ENCODE data around the gene TEK.
A peak's percentile ranks its signal among the peaks of the same experiment; 100 is the strongest.

TEK gene

GRCh38 chr9:27124151-27124550, 15.1 kb downstream of the TEK start:
- no peak for DNase-seq (ENCODE audit: low spot score)

DNA sequence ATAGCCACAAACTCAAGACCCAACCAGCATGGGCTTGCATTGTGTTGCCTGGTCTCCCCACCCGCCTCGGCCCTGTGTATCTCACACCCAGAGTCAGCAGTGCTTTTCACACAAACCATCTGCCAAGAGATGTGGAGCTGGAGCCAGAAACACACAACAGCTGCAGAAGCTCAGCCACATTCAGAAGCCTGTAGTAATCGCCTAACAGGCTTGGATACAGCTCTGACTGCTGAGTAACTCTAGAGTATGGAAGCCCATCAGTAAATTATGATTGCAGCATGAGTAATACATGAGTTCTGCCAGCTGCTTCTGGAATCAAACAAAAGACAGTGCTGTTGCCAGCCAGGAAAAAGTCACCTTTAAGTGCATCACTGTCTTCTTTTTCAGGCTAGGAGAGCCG, 16.0 kb downstream of the TEK start:
- DNase-seq (ENCODE audit: low spot score), result peak; percentile 78

DNA sequence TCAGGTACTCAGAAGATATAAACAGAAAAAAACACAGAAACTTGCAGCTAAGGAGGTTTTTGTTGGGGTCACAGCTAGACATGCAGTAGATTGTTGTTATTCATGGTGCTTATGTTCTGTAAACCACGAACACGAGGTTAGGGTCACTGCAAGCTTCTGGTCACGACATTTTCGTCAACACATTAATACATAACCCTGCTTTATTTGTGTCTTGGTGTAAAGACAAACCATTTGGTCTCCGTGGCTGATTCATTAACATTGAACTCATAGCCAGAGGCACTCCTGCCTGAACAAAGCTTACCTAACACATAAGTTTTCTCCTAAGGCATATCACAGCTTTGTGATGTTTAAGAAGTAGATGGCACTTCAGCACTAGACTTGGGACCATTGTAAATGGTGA, 16.9 kb downstream of the TEK start:
- no peak for DNase-seq (ENCODE audit: low spot score)

- no peak for DNase-seq (ENCODE audit: low spot score)
Observed at GRCh38 chr9:27126670-27127069, 17.6 kb downstream of the TEK start.

- no peak for DNase-seq (ENCODE audit: low spot score)
Observed at GRCh38 chr9:27129221-27129620, 20.2 kb downstream of the TEK start.

- DNase-seq (ENCODE audit: low spot score), result no peak
Observed at GRCh38 chr9:27131731-27132130, 22.7 kb downstream of the TEK start.

DNA sequence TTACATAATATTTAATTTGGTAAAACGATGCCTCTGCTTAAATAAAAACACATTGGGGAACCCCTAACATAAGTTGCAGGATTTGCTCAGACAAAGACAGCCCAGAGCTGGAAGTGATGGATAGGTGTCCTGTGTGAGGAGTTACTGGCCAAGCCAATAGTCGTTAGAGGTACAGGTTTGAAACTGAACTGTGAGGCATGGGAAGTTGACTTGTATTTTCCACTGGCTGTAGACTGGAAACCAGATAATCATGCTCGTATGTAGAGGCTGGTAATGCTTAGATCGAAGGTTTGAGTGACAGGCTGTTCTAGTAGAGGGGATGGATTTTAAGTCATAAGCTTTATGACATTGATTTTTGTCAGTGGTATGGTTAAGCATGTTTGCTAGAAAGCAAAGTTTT, 24.8 kb downstream of the TEK start:
- DNase-seq (ENCODE audit: low spot score), result no peak

- no peak for DNase-seq (ENCODE audit: low spot score)
Observed at GRCh38 chr9:27142299-27142930, 33.4 kb downstream of the TEK start.

DNA sequence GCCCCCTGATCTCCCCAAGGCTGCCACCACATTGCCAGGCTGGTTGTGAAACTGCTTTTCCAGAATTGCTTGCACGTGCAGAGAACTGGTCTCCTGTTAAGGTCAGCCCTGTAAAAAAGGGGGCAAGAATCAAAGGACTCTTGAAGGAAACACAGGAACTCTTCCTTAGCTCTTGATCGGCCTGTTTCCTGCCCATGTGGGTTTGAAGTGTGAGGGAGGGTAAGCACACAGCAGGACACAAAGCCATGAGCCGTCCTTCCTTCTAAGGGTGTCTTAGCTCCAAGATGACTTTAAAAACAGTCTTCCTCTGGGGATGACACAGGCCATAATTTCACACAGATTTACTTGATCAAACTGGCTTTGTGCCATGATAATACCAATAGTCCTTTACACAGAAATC, 36.1 kb downstream of the TEK start:
- DNase-seq (ENCODE audit: low spot score), result no peak

GRCh38 chr9:27149651-27150050, 40.6 kb downstream of the TEK start:
- DNase-seq (ENCODE audit: low spot score), result no peak

- DNase-seq (ENCODE audit: low spot score), result no peak
Observed at GRCh38 chr9:27150746-27151406, 41.9 kb downstream of the TEK start.

GRCh38 chr9:27151693-27152404, 42.8 kb downstream of the TEK start:
- no peak for DNase-seq (ENCODE audit: low spot score)

GRCh38 chr9:27152405-27152718, 43.3 kb downstream of the TEK start:
- DNase-seq (ENCODE audit: low spot score), result no peak

GRCh38 chr9:27154908-27155307, 45.9 kb downstream of the TEK start:
- peak; percentile 20 for DNase-seq (ENCODE audit: low spot score)

GRCh38 chr9:27157097-27157496, 48.1 kb downstream of the TEK start:
- DNase-seq (ENCODE audit: low spot score), result no peak

GRCh38 chr9:27157736-27158135, 48.7 kb downstream of the TEK start:
- DNase-seq (ENCODE audit: low spot score), result no peak

DNA sequence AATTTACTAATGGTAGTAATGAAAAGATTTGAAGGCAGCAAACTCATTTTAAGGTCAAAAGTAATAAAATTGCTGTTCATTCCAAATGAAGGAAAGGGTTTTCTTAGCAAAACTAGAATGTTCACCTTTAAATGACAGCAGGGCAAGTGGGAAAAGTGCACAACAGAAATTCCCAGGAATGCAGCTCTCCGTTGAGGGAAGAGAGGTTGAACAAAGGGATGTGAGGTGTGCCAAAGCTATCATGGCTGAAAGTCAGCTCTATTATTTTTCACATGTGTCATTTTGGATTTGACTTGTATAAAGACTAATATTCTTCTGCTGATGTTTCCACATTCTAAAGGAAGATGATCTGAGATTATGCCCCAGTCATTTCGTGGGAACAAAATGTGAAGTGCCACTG, 51.6 kb downstream of the TEK start:
- DNase-seq (ENCODE audit: low spot score), result no peak

GRCh38 chr9:27162045-27162444, 53.0 kb downstream of the TEK start:
- DNase-seq (ENCODE audit: low spot score), result no peak

GRCh38 chr9:27165068-27165467, 56.0 kb downstream of the TEK start:
- no peak for DNase-seq (ENCODE audit: low spot score)

DNA sequence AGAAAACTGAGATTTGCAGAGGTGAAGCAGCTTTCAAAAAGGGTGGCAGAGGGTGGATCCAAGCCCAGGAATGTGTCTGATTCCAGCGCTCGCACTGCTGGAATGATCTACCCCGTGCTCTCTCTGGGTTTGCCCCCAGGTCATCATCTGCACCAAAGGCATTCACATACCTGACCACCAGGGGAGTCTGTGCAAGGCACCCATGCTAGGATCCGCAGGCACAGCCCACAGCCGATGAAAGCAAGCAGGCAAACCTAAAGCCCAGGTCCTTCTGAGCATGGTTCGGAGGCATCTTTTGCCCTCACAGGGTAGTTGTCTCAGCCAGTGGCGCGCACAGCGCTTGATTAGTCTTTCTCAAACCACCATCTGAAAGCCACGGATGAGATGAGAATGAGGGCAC, 56.6 kb downstream of the TEK start:
- no peak for DNase-seq (ENCODE audit: low spot score)

DNA sequence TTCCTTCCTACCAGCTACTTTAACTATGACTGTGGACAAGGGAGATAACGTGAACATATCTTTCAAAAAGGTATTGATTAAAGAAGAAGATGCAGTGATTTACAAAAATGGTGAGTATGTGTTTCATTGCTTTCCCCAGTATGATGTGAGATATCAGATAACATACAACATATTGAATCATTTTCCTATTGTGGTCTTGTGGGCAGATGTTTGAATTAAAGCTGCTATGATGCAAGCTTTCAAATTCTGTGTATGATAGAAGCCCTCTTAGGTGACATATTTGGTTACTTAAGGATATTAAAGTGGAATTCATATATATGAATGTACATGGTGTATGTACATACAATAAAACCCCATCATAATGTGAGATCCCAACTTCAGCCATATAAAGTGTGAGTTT, 59.5 kb downstream of the TEK start:
- no peak for DNase-seq (ENCODE audit: low spot score)

DNA sequence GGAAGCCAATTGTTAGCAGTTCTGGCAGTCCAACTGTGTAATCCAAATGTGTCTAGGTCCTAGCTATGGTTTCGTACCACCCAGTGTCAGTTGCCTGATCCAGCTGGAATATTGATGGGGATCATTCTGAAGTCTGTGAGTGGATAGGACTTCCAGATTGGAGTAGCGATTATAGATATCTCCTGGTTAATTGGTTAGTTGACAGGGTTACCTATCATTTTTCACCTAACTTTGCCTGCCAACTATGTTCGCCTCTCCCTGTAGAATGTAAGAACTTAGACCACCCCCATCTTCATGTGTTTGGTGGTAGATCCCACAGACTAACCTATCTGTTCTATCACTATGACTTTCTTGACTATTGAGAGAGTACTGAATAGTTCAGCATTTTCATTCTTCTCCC, 59.9 kb downstream of the TEK start:
- no peak for DNase-seq (ENCODE audit: low spot score)

DNA sequence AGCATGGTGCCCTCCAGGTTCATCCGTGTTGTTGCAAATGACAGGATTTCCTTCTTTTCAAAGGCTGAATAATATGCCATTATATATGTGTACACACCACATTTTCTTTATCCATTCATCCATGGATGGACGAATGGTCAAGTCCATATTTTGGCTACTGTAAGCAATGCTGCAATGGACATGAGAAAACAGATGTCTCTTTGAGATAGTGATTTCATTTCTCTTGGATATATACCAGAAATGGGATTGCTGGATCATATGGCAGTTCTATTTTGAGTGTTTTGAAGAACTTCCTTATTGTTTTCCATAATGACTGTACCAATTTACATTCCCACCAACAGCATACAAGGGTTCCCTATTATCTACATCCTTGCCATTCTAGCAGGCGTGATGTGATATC, 67.9 kb downstream of the TEK start:
- peak; percentile 31 for DNase-seq (ENCODE audit: low spot score)
